HL-60/S4 treated with phorbol 12-myristate 13-acetate at 8.2 ng/mL for 4 days and 3 days (cell line): ENCODE measurements around the gene RABEP2.
"Not testable (repeated sequence)": the region's sequence is repeated elsewhere in the genome, so short reads cannot be mapped to it uniquely, and the experiment has no call there.

Experiments
- in situ Hi-C: fragments of 300-500 bp; cut with MboI; formaldehyde crosslinking; loops from 2 replicates; pipeline ENCODE4 v1.15.0; 2022; ENCODE audit warnings: low sequenced_read_pairs

Gene RABEP2

DNA sequence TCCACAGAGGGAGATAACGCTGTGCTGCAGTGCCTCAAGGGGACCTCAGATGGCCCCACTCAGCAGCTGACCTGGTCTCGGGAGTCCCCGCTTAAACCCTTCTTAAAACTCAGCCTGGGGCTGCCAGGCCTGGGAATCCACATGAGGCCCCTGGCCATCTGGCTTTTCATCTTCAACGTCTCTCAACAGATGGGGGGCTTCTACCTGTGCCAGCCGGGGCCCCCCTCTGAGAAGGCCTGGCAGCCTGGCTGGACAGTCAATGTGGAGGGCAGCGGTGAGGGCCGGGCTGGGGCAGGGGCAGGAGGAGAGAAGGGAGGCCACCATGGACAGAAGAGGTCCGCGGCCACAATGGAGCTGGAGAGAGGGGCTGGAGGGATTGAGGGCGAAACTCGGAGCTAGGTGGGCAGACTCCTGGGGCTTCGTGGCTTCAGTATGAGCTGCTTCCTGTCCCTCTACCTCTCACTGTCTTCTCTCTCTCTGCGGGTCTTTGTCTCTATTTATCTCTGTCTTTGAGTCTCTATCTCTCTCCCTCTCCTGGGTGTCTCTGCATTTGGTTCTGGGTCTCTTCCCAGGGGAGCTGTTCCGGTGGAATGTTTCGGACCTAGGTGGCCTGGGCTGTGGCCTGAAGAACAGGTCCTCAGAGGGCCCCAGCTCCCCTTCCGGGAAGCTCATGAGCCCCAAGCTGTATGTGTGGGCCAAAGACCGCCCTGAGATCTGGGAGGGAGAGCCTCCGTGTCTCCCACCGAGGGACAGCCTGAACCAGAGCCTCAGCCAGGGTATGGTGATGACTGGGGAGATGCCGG, 7.5 kb upstream of the RABEP2 start:
- in situ Hi-C loops, result no loop called here

- in situ Hi-C loops, result no loop called here
Observed at GRCh38 chr16:28931801-28932225, 6.8 kb upstream of the RABEP2 start, which contains the start of gene CD19. Gene CD19, plus strand, starts transcription at chr16:28931971. Its CDS starts 30 bp downstream, at chr16:28932001.

- in situ Hi-C loops, result no loop called here
Observed at GRCh38 chr16:28930652-28931051, 5.6 kb upstream of the RABEP2 start.

DNA sequence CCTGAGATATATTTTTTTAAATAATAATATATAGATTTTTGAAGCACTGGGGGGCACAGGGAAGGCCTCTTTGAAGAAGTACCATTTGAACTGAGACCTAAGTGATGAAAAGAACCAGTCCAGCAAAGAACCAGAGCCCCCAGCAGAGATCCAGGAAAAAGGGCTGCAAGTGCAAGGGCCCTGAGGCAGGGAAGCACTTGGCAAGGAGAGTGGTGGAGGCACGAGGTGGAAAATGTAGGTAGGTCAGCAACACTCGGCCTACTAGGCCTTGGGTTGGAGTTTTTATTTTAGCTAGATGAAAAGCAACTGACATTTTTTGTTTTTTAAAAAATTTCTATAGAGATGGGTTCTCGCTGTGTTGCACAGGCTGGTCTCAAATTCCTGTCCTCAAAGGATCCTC, 5.2 kb upstream of the RABEP2 start:
- in situ Hi-C loops, result no loop called here

DNA sequence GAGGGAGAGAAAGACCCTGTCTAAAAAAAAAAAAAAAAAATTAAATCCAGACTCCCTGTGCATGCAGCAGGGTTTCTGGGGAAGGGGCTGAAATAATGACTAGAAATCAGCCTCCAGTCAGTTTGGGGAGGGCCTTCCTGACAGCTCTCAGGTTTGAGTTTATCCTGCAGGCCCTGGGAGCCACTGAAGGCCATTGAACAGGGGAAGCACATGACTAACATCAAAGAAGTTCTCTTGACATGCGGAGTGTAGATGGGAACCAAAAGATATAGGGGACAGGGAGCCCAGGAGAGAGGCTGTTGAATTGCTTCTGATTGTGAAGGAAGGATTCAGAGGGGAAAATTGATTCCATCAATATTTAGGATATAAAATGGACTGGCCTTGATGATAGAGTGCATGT, 2.8 kb upstream of the RABEP2 start:
- in situ Hi-C loops, result no loop called here

GRCh38 chr16:28926284-28926683, 1.2 kb upstream of the RABEP2 start:
- in situ Hi-C loops, result not testable (repeated sequence)

- in situ Hi-C loops, result no loop called here
Observed at GRCh38 chr16:28925386-28926228, 569 bp upstream of the RABEP2 start.

DNA sequence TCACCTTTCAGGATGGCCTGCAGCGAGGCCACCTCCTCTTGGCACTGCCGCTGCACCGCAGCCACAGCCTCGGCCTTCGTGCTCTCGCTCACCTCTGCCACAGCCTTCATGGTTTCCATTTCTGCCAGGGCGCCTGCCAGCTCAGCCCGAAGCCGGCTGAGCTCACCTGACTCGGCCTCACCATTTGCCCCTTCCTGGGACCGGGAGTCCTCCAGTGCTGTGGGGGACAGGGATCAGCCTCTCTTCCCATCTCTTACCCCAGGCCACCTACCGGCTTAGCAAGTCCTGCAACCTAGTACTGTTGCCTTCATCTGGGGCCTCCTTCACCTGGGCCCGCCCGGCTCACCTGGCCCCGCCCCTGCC, 658 bp downstream of the RABEP2 start:
- in situ Hi-C loops, result no loop called here

GRCh38 chr16:28923652-28924398, 1.2 kb downstream of the RABEP2 start:
- in situ Hi-C loops, result no loop called here

GRCh38 chr16:28923231-28923587, 1.8 kb downstream of the RABEP2 start:
- in situ Hi-C loops, result no loop called here

DNA sequence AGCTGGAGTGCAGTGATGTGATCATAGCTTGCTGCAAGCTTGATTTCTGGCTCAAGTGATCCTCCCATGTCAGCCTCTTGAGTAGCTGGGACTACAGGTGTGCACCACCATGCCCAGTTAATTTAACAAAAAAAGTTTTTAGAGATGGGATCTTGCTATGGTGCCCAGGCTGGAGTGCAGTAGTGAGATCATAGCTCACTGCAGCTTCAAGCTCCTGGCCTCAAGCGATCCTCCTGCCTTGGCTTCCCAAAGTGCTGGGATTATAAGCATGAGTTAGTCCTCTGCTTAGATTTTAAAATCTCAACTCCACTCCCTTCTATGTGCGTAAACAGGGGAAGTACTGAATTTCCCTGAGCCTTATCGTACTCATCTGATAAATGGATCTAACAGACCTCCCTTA, 6.3 kb downstream of the RABEP2 start:
- in situ Hi-C loops, result no loop called here

GRCh38 chr16:28917095-28917494, 7.9 kb downstream of the RABEP2 start:
- in situ Hi-C loops, result no loop called here

GRCh38 chr16:28915181-28915580, 9.9 kb downstream of the RABEP2 start:
- in situ Hi-C loops, result no loop called here

- in situ Hi-C loops, result no loop called here
Observed at GRCh38 chr16:28913946-28914724, 10.9 kb downstream of the RABEP2 start.

DNA sequence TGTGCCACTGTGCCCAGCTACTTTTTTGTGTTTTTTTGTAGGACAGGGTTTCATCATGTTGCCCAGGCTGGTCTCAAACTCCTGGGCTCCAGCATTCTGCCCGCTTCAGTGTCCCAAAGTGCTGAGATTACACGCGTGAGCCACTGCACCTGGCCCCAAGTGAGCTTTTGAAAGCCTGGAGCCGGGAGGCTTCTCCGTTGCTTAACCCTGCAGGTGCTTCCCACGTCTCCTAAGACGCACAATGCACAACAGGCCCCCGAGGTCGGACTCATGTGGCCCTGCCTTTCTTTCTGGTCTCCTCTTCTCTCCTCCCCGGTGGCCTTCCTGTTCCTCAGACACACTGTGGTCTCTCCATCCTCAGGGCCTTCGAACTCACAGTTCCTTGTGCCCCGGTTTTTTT, 12.5 kb downstream of the RABEP2 start:
- in situ Hi-C loops, result no loop called here

GRCh38 chr16:28910086-28911031, 14.7 kb downstream of the RABEP2 start:
- in situ Hi-C loops, result no loop called here

DNA sequence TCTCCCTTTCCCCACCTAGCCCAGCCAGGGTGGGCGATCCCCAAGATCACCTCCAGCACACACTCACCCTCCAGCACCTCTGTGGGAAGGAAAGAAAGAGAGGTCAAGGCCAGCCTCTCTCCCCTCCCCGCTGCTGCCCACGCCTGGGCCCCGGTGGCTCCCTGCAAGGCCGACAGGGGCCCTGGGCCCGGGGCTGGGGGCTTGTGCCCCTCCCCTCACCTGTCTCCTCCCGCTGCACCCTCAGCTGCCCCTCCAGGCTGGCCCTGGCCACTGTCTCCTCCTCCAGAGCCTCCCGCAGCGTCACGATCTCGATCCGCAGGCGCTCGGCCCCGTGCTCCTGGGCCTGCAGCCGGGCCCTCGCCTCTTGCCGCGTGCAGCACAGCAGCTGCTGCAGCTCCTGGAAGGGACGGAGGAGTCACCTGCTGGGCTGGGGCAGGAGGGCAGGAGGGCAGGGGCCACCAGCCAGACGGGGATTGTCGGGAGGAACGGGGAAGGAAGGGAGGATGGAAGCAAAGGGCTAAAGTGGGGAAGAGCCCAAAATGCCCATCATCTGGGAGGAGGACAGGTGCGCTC, 19.2 kb downstream of the RABEP2 start:
- in situ Hi-C loops, result no loop called here

GRCh38 chr16:28905229-28905754, 19.7 kb downstream of the RABEP2 start:
- in situ Hi-C loops, result no loop called here

- in situ Hi-C loops, result no loop called here
Observed at GRCh38 chr16:28904828-28905227, 20.2 kb downstream of the RABEP2 start.
